ENCODE data around the gene SRC.

SRC gene

GRCh38 chr20:37345339-37346235 lies at the start of gene SRC:
TSS of gene SRC (plus strand) at chr20:37346140. CDS start at chr20:37384154, 38,014 bp downstream.
- no peak within 1 kb of the TSS for H3K27ac ChIP-seq (ENCODE audit: low read length)
- no peaks in the 10 kb centered on the region for H3K9me3 ChIP-seq (ENCODE audit: insufficient read depth, low read depth, low read length)
- H3K36me3 ChIP-seq (ENCODE audit: insufficient read depth, low read depth, low read length) = peaks cover 3% of the 10 kb centered on the region; the same call in 1 of the 2 replicates
- no peaks in the 10 kb centered on the region for H3K27me3 ChIP-seq (ENCODE audit: insufficient read depth, low read length)
- peak within 1 kb of the TSS; percentile 74 for H3K4me3 ChIP-seq (ENCODE audit: low read length)
- H3K4me1 ChIP-seq (ENCODE audit: insufficient read depth, low read length) = peaks cover 9% of the 10 kb centered on the region
- H3K9ac ChIP-seq (ENCODE audit: low read depth, low read length) = peak within 1 kb of the TSS; percentile 71

GRCh38 chr20:37296371-37296770 lies 49.6 kb upstream of the SRC start:
- peaks cover 25% of the 10 kb centered on the region; the same call in 1 of the 2 replicates for H3K36me3 ChIP-seq (ENCODE audit: insufficient read depth, low read depth, low read length)

GRCh38 chr20:37297066-37297736 lies 48.7 kb upstream of the SRC start:
- no peak overlapping the region for H3K9ac ChIP-seq (ENCODE audit: low read depth, low read length)
- no peak overlapping the region for H3K4me3 ChIP-seq (ENCODE audit: low read length)
- no peaks in the 10 kb centered on the region for H3K27me3 ChIP-seq (ENCODE audit: insufficient read depth, low read length)
- no peaks in the 10 kb centered on the region; the same call in 1 of the 2 replicates for H3K4me1 ChIP-seq (ENCODE audit: insufficient read depth, low read length)
- peaks cover 27% of the 10 kb centered on the region for H3K36me3 ChIP-seq (ENCODE audit: insufficient read depth, low read depth, low read length)
- no peak overlapping the region for H3K27ac ChIP-seq (ENCODE audit: low read length)
- H3K9me3 ChIP-seq (ENCODE audit: insufficient read depth, low read depth, low read length) = peaks cover 3% of the 10 kb centered on the region; the same call in 1 of the 2 replicates

More at GRCh38 chr20:37296371-37296770, 49.6 kb upstream of the SRC start:
- Histone ChIP-seq H3K4me1 (ENCODE audit: insufficient read depth, low read length) (no peaks in the 10 kb centered on the region; the same call in 1 of the 2 replicates), H3K9ac (ENCODE audit: low read depth, low read length) (no peak overlapping the region), H3K27ac (ENCODE audit: low read length) (no peak overlapping the region), H3K9me3 (ENCODE audit: insufficient read depth, low read depth, low read length) (peaks cover 3% of the 10 kb centered on the region; the same call in 1 of the 2 replicates), H3K27me3 (ENCODE audit: insufficient read depth, low read length) (no peaks in the 10 kb centered on the region), H3K4me3 (ENCODE audit: low read length) (no peak overlapping the region)

DNA sequence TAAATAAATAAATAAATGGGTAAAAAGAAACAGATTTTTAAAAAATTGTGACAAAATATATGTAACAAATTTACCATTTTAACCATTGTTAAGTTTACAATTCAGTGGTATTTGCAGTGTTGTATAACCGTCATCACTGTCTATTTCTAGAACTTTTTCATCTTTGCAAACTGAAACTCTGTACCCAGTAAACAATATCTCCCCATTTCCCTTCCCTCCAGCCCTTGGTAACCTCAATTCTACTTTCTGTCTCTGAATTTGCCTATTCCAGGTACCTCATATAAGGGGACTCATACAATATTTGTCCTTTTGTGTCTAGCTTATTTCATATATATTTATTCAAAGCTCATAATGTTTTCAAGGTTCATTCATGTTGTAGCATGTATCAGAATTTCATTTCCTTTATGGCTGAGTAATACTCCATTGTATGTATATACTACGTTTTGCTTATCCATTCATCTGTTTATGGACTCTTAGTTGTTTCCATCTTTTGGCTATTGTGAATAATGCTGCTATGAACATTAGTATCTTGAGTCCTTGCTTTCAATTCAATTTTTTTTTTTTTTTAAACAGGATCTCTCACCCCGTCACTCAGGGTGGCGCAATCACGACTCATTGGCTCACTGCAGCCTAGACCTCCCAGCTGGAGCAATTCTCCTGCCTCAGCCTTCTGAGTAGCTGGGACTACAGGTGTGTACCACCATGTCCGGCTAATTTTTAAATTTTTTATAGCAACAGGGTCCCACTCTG lies 47.6 kb upstream of the SRC start:
- no peak overlapping the region for H3K9ac ChIP-seq (ENCODE audit: low read depth, low read length)

DNA sequence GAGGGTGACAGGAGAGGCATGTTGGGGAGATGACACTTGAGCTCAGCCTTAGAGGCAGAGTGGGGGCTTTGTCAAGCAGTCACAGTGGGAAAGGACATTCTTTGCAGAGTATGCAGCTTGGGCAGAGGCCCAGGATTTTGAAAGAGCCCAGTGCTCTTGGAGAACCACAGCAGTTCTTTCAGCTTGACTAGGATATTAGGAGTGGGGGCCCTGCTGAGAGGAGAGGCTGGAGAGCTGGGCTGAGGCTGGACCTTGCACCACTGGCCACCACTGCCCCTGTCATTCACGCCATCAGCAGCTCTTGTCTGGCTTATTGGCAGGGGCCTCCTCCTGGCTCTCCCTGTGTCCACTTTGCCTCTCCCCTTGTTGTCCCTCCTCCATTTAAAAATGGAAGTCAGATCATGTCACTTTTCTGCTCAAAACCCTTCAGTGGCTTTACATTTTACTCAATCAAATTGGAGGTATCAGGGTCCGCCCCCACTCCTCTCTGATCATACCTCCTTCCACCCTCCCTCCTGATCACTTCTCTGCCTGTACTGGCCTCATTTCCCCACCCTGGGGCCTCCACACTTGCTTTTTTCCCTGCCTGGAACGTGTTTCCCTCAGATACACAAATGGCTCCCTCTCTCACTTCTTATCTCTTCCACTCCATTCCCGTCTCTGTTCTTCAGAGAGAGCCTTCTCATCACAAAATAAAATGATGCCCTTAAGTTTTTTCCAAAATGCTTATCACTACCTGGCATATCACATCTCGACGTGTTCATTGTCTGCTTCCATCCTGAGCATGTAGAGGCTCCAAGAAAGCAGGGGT lies 46.0 kb upstream of the SRC start:
- H3K4me3 ChIP-seq (ENCODE audit: low read length) = no peak overlapping the region
- no peak overlapping the region for H3K9ac ChIP-seq (ENCODE audit: low read depth, low read length)
- H3K36me3 ChIP-seq (ENCODE audit: insufficient read depth, low read depth, low read length) = peaks cover 39% of the 10 kb centered on the region
- H3K27me3 ChIP-seq (ENCODE audit: insufficient read depth, low read length) = no peaks in the 10 kb centered on the region
- no peaks in the 10 kb centered on the region; the same call in 1 of the 2 replicates for H3K4me1 ChIP-seq (ENCODE audit: insufficient read depth, low read length)
- no peak overlapping the region for H3K27ac ChIP-seq (ENCODE audit: low read length)
- no peaks in the 10 kb centered on the region for H3K9me3 ChIP-seq (ENCODE audit: insufficient read depth, low read depth, low read length)

More for the DNA sequence above, 47.6 kb upstream of the SRC start:
- H3K36me3 ChIP-seq (ENCODE audit: insufficient read depth, low read depth, low read length) = peaks cover 30% of the 10 kb centered on the region
- no peak overlapping the region for H3K4me3 ChIP-seq (ENCODE audit: low read length)
- H3K4me1 ChIP-seq (ENCODE audit: insufficient read depth, low read length) = no peaks in the 10 kb centered on the region; the same call in 1 of the 2 replicates
- H3K9me3 ChIP-seq (ENCODE audit: insufficient read depth, low read depth, low read length) = no peaks in the 10 kb centered on the region
- H3K27ac ChIP-seq (ENCODE audit: low read length) = no peak overlapping the region
- no peaks in the 10 kb centered on the region for H3K27me3 ChIP-seq (ENCODE audit: insufficient read depth, low read length)

- H3K36me3 ChIP-seq (ENCODE audit: insufficient read depth, low read depth, low read length) = peaks cover 39% of the 10 kb centered on the region
Measured at GRCh38 chr20:37301120-37301519, 44.8 kb upstream of the SRC start.

DNA sequence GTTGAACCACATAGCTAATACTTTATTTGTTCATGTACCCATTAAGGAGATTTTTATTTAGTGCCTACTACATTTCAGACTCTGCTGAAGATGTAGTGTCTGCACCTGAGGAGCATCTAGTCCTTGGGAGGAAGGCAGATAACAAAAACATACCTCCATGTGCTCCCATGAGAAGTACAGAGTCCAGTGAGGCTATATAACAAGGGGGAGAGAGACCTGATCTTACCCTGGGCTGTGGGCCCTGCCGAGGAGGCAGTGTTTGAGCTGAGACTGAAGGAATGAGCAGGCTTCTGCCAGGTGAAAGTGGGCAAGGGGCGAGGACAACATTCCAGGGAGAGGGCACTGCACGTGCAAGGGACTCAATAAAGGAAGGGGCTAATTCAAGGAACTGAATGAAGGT lies 44.4 kb upstream of the SRC start:
- Histone ChIP-seq H3K27me3 (ENCODE audit: insufficient read depth, low read length) (no peaks in the 10 kb centered on the region), H3K4me3 (ENCODE audit: low read length) (no peak overlapping the region), H3K4me1 (ENCODE audit: insufficient read depth, low read length) (no peaks in the 10 kb centered on the region), H3K9ac (ENCODE audit: low read depth, low read length) (no peak overlapping the region), H3K27ac (ENCODE audit: low read length) (no peak overlapping the region), H3K9me3 (ENCODE audit: insufficient read depth, low read depth, low read length) (no peaks in the 10 kb centered on the region), H3K36me3 (ENCODE audit: insufficient read depth, low read depth, low read length) (peaks cover 41% of the 10 kb centered on the region)

More at GRCh38 chr20:37301120-37301519, 44.8 kb upstream of the SRC start:
- Histone ChIP-seq H3K27me3 (ENCODE audit: insufficient read depth, low read length) (no peaks in the 10 kb centered on the region), H3K4me3 (ENCODE audit: low read length) (no peak overlapping the region), H3K4me1 (ENCODE audit: insufficient read depth, low read length) (no peaks in the 10 kb centered on the region), H3K9me3 (ENCODE audit: insufficient read depth, low read depth, low read length) (no peaks in the 10 kb centered on the region), H3K27ac (ENCODE audit: low read length) (no peak overlapping the region), H3K9ac (ENCODE audit: low read depth, low read length) (no peak overlapping the region)

GRCh38 chr20:37302981-37303380 lies 43.0 kb upstream of the SRC start:
- no peak overlapping the region for H3K27ac ChIP-seq (ENCODE audit: low read length)
- H3K9me3 ChIP-seq (ENCODE audit: insufficient read depth, low read depth, low read length) = no peaks in the 10 kb centered on the region
- no peak overlapping the region for H3K4me3 ChIP-seq (ENCODE audit: low read length)
- no peak overlapping the region for H3K9ac ChIP-seq (ENCODE audit: low read depth, low read length)
- no peaks in the 10 kb centered on the region for H3K27me3 ChIP-seq (ENCODE audit: insufficient read depth, low read length)
- H3K36me3 ChIP-seq (ENCODE audit: insufficient read depth, low read depth, low read length) = peaks cover 46% of the 10 kb centered on the region
- H3K4me1 ChIP-seq (ENCODE audit: insufficient read depth, low read length) = no peaks in the 10 kb centered on the region

- Histone ChIP-seq H3K9me3 (ENCODE audit: insufficient read depth, low read depth, low read length) (no peaks in the 10 kb centered on the region), H3K27ac (ENCODE audit: low read length) (no peak overlapping the region), H3K4me1 (ENCODE audit: insufficient read depth, low read length) (no peaks in the 10 kb centered on the region), H3K4me3 (ENCODE audit: low read length) (no peak overlapping the region), H3K36me3 (ENCODE audit: insufficient read depth, low read depth, low read length) (peaks cover 51% of the 10 kb centered on the region), H3K27me3 (ENCODE audit: insufficient read depth, low read length) (no peaks in the 10 kb centered on the region), H3K9ac (ENCODE audit: low read depth, low read length) (no peak overlapping the region)
Measured at GRCh38 chr20:37303637-37304036, 42.3 kb upstream of the SRC start.

DNA sequence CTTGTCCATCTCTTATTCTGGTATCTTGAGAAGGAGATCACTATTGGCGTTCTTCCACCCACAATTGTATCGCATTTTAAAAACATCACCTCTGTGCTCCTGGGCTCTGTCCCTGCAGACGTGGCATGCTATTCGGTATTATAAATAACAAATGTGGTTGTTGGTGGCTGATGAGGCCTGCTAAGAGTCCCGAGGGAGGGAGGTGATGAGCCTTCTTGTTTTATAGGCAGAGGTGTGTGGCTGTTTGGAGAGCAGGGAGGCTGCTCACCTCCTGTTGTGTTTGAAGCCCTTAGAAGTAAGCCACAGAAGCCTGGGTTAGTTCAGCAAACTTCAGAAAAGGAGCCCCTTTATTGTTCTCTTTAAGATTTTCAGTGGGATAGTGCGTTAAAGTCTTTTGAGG lies 40.9 kb upstream of the SRC start:
- Histone ChIP-seq H3K4me1 (ENCODE audit: insufficient read depth, low read length) (no peaks in the 10 kb centered on the region), H3K36me3 (ENCODE audit: insufficient read depth, low read depth, low read length) (peaks cover 61% of the 10 kb centered on the region), H3K9ac (ENCODE audit: low read depth, low read length) (no peak overlapping the region), H3K4me3 (ENCODE audit: low read length) (no peak overlapping the region), H3K27me3 (ENCODE audit: insufficient read depth, low read length) (no peaks in the 10 kb centered on the region), H3K9me3 (ENCODE audit: insufficient read depth, low read depth, low read length) (no peaks in the 10 kb centered on the region), H3K27ac (ENCODE audit: low read length) (no peak overlapping the region)

DNA sequence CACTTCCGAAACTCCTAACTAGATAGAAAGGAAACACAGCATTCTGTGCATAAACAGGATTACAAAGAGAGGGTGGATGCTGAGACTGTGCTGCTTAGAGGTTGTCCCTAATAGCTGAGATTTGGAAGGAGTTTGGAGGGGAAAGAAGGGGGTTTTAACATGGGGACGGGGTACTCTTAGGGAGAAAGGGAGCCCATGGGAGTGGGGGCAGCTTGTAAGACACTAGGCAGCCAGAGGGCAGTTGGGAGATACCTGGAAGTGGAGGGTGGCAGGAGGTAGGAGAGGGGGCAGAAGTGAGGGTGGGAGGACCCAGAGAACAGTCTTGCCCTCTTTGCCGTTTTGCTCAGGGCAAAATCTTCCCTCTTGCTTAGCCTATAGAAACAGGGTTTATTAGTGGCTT lies 40.1 kb upstream of the SRC start:
- Histone ChIP-seq H3K9ac (ENCODE audit: low read depth, low read length) (no peak overlapping the region), H3K27me3 (ENCODE audit: insufficient read depth, low read length) (no peaks in the 10 kb centered on the region), H3K9me3 (ENCODE audit: insufficient read depth, low read depth, low read length) (no peaks in the 10 kb centered on the region), H3K36me3 (ENCODE audit: insufficient read depth, low read depth, low read length) (peaks cover 57% of the 10 kb centered on the region), H3K4me3 (ENCODE audit: low read length) (no peak overlapping the region), H3K4me1 (ENCODE audit: insufficient read depth, low read length) (no peaks in the 10 kb centered on the region), H3K27ac (ENCODE audit: low read length) (no peak overlapping the region)
